A549 treated with AZD2906 at 1 μM for 4 hours (cell line): ENCODE results near the gene CRISP2. TPM values are rescaled to one million over a fixed set of nuclear protein-coding genes. Genes with fewer than 3 reads are reported as not detected.

Experiments
- total RNA-seq: library from RNA; stranded (reverse); fragments of 200-300 nt; extraction: Qiagen RNA extraction; gene quantifications from 5 replicates; pipeline ENCODE4 v1.2.3, GENCODE V29; 2022

CRISP2 gene
- total RNA-seq: not detected in 5 replicates

GRCh38 chr6:49713346-49713745, at the start of gene CRISP2:
CRISP2 (minus strand) TSS chr6:49713543; CDS start chr6:49709196, 4,347 bp downstream.

GRCh38 chr6:49744259-49744658, 30.9 kb upstream of the CRISP2 start, which contains the start of gene CRISP3:
CRISP3 (minus strand) TSS chr6:49744388; CDS start chr6:49744367, 21 bp downstream.

Other genes with a start within 250 kb of the CRISP2 start
- not detected in 5 replicates for gene GLYATL3, start 213.6 kb downstream of the CRISP2 start, total RNA-seq
- 7.0 to 8.7 TPM (median 8.7 TPM) in 5 replicates for gene C6orf141, start 162.9 kb downstream of the CRISP2 start, total RNA-seq
- 0.05 to 0.06 TPM in 2 of 5 replicates, not detected in the others for gene RHAG, start 76.7 kb downstream of the CRISP2 start, total RNA-seq
- not detected in 5 replicates for gene CRISP3, start 30.8 kb upstream of the CRISP2 start, total RNA-seq
- gene PGK2, start 73.7 kb upstream of the CRISP2 start, total RNA-seq: not detected in 5 replicates
- not detected in 5 replicates for gene CRISP1, start 153.0 kb upstream of the CRISP2 start, total RNA-seq